GM10266 (cell line): ENCODE results near the gene GPR119.
"Not testable (repeated sequence)": the region's sequence is repeated elsewhere in the genome, so short reads cannot be mapped to it uniquely, and the experiment has no call there.

Source experiments
- DNase-seq: peaks from one replicate; pipeline ENCODE4 v3.0.0; 2012; ENCODE audit errors: extremely low spot score
- TF ChIP-seq, protein P1 (sequence below): IDR thresholded peaks from 2 replicates; pipeline ENCODE4 v1.5.1; 2012; ENCODE audit warnings: mild to moderate bottlenecking, low read depth; ENCODE audit not compliant: control insufficient read depth, insufficient read depth; ENCODE audit errors: missing control alignments

Gene GPR119

GRCh38 chrX:130385520-130385919, at the start of gene GPR119:
GPR119 (minus strand) TSS chrX:130385674; CDS start chrX:130385447, 227 bp downstream.
- DNase-seq: no peak
- TF ChIP-seq, protein P1, sequence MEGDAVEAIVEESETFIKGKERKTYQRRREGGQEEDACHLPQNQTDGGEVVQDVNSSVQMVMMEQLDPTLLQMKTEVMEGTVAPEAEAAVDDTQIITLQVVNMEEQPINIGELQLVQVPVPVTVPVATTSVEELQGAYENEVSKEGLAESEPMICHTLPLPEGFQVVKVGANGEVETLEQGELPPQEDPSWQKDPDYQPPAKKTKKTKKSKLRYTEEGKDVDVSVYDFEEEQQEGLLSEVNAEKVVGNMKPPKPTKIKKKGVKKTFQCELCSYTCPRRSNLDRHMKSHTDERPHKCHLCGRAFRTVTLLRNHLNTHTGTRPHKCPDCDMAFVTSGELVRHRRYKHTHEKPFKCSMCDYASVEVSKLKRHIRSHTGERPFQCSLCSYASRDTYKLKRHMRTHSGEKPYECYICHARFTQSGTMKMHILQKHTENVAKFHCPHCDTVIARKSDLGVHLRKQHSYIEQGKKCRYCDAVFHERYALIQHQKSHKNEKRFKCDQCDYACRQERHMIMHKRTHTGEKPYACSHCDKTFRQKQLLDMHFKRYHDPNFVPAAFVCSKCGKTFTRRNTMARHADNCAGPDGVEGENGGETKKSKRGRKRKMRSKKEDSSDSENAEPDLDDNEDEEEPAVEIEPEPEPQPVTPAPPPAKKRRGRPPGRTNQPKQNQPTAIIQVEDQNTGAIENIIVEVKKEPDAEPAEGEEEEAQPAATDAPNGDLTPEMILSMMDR: no peak

DNA sequence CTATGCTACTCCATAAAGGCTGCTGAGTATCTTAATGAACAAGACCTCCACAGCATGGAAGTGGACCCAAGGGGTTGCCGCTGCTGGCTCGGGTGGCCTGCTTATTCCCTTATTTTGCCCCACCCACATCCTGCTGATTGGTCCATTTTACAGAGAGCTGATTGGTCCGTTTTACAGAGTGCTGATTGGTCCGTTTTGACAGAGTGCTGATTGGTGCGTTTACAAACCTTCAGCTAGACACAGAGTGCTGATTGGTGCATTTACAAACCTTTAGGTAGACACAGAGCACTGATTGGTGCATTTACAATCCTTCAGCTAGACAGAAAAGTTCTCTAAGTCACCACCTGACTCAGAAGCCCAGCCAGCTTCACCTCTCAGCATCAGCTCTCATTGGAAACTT, 43.8 kb upstream of the GPR119 start:
- not testable (repeated sequence) for DNase-seq

DNA sequence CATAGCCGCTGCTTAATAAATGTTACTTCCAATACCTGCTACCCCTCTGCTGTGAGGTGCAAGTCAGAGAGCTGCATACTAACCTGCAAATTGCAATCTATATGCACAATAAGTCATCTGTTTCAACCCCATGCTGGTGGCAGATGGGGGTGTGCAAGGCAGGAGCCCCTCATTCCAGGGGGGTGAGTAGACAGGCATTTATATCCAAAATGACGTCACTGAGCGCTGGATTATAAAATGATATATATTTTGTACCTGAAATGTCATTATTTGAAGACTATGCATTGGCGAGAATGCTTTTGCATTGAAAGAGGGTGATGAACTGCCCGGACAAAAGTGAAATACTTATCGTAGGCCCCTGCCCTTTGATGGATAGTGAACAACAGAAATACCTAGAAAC, 41.1 kb upstream of the GPR119 start:
- TF ChIP-seq, protein P1: no peak
- no peak for DNase-seq

DNA sequence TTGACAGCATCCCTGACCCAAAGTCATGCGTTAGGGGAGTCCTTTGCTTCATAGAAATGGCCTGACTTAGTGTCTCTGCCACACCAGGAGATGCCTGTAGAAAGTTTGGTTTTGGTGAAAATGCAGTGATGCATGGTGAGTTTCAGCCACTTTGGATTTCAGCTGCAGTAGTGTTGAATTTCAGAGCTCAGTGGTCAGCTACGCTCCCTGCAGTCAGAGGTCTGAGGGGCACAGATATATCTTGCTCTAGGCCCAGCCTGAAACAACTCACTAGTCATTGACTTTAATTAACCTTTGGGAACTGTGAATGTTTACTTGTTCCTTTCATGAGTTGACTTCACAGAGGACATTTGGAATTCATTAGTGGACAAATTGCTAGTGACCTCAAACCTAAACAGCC, 33.8 kb upstream of the GPR119 start:
- DNase-seq: no peak
- TF ChIP-seq, protein P1: no peak

DNA sequence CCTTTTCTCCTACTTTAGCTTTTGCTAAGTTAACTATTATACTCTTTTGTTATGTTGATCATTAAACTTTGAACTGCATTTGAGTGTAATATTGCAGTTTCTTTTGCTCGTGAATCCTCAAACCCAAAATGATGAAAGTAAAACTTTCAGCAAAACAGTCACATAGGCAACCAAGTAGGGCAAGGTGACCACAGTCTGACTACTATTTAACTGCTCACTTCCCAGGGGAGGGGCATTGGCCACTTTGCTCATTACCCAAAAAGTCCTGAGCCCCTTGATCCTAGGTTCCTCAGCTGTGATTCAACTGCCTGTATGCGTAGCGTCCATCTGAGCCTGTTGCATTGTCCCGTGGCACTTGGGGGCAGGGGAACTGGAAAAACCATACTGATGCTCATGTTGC, 33.3 kb upstream of the GPR119 start:
- TF ChIP-seq, protein P1: no peak
- DNase-seq: no peak

GRCh38 chrX:130418066-130418465, 32.6 kb upstream of the GPR119 start:
- no peak for DNase-seq
- TF ChIP-seq, protein P1: no peak

GRCh38 chrX:130416785-130417184, 31.3 kb upstream of the GPR119 start:
- TF ChIP-seq, protein P1: no peak
- DNase-seq: no peak

DNA sequence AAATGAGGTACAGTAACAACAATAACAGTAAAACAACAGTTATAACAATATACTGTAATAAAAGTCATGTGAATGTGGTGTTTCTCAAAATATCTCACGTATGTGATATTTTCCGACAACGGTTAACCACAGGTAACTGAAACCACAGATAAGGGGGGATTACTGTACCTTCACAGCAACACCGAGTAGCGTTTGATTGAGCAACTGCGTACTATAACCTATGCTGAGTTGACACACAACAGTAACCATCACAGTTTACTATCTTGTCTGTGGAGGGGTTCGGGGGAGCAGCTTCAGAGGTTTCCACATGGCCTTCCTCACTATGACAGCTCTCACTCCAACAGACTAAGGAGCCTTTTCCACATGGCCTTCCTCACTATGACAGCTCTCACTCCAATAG, 29.7 kb upstream of the GPR119 start:
- no peak for DNase-seq
- TF ChIP-seq, protein P1: no peak
